Neural cell (in vitro differentiated cells): ENCODE measurements around the gene TOR1AIP2. TPM values are rescaled to one million over a fixed set of nuclear protein-coding genes. Genes with fewer than 3 reads are reported as not detected.

Source experiments
- H2AFZ ChIP-seq: fragments of 200-600, 300-800 bp; sonication (generic), shearing (Covaris generic); 2 replicates; pipeline ENCODE4 v1.6.0; 2014; ENCODE audit warnings: low read depth, mild to moderate bottlenecking, antibody characterized with exemption, low read length, moderate library complexity
- H3F3A ChIP-seq: fragments of 200-600 bp; shearing (Covaris generic); 2 replicates; pipeline ENCODE4 v1.6.1; 2016; ENCODE audit warnings: mild to moderate bottlenecking, moderate library complexity, mixed read lengths, antibody characterized with exemption, low read length; ENCODE audit not compliant: insufficient read depth, poor library complexity, severe bottlenecking
- H3K27ac ChIP-seq: fragments of 200-600, 300-800 bp; sonication (generic), shearing (Covaris generic); 2 replicates; pipeline ENCODE4 v1.5.1; 2014; ENCODE audit warnings: mild to moderate bottlenecking, low read length, moderate library complexity
- H3K27me3 ChIP-seq: fragments of 300-800, 200-600 bp; sonication (generic), shearing (Covaris generic); 2 replicates; pipeline ENCODE4 v1.6.0; 2014; ENCODE audit warnings: mild to moderate bottlenecking, low read depth, low read length, moderate library complexity; ENCODE audit not compliant: insufficient read depth
- H3K36me3 ChIP-seq: fragments of 300-800, 200-600 bp; sonication (generic), shearing (Covaris generic); 2 replicates; pipeline ENCODE4 v1.5.1; 2014; ENCODE audit warnings: mild to moderate bottlenecking, antibody characterized with exemption, low read length, moderate library complexity; ENCODE audit not compliant: insufficient read depth
- H3K4me2 ChIP-seq: fragments of 300-800, 200-600 bp; sonication (generic), shearing (Covaris generic); 2 replicates; pipeline ENCODE4 v1.6.0; 2014; ENCODE audit warnings: mild to moderate bottlenecking, low read length
- H3K4me3 ChIP-seq: fragments of 300-800, 200-600 bp; sonication (generic), shearing (Covaris generic); 2 replicates; pipeline ENCODE4 v1.5.1; 2014; ENCODE audit warnings: mild to moderate bottlenecking, low read length, moderate library complexity
- H3K79me2 ChIP-seq: fragments of 200-600 bp; shearing (Covaris generic); replicated peaks from 2 replicates; pipeline ENCODE4 v1.6.0; 2014; ENCODE audit warnings: mild to moderate bottlenecking, low read length, moderate library complexity; ENCODE audit not compliant: insufficient read depth
- H3K9ac ChIP-seq: fragments of 300-800, 200-600 bp; sonication (generic), shearing (Covaris generic); 2 replicates; pipeline ENCODE4 v1.6.1; 2016; ENCODE audit warnings: mild to moderate bottlenecking, low read length, mixed read lengths
- H3K9me2 ChIP-seq: fragments of 200-600 bp; shearing (Covaris generic); 2 replicates; pipeline ENCODE4 v1.6.1; 2016; ENCODE audit warnings: mild to moderate bottlenecking, low read length, mixed read lengths; ENCODE audit not compliant: insufficient read depth
- H3K9me3 ChIP-seq: fragments of 200-600, 300-800 bp; sonication (generic), shearing (Covaris generic); 2 replicates; pipeline ENCODE4 v1.6.1; 2016; ENCODE audit warnings: mild to moderate bottlenecking, mixed run types, low read length, moderate library complexity, mixed read lengths
- H4K20me1 ChIP-seq: fragments of 200-600 bp; shearing (Covaris generic); 2 replicates; pipeline ENCODE4 v1.6.1; 2016; ENCODE audit warnings: mild to moderate bottlenecking, mixed run types; ENCODE audit not compliant: insufficient read depth
- CTCF ChIP-seq: fragments of 450-650 bp; IDR thresholded peaks from 2 replicates; pipeline ENCODE4 v1.5.1; 2014; ENCODE audit warnings: antibody characterized with exemption, mild to moderate bottlenecking, moderate library complexity; ENCODE audit not compliant: poor library complexity, severe bottlenecking
- EP300 ChIP-seq: fragments of 450-650 bp; conservative IDR thresholded peaks from 2 replicates; pipeline ENCODE4 v1.6.1; 2014; ENCODE audit warnings: antibody characterized with exemption, mild to moderate bottlenecking, moderate library complexity; ENCODE audit not compliant: poor library complexity, severe bottlenecking
- EZH2 ChIP-seq: fragments of 200-600, 300-800 bp; shearing (Covaris generic), sonication (generic); IDR thresholded peaks from 2 replicates; pipeline ENCODE4 v1.6.1; 2014; ENCODE audit warnings: antibody characterized with exemption, low read length, borderline replicate concordance, mild to moderate bottlenecking; ENCODE audit not compliant: insufficient read depth, poor library complexity, severe bottlenecking
- MXI1 ChIP-seq: fragments of 450-650 bp; conservative IDR thresholded peaks from 2 replicates; pipeline ENCODE4 v1.6.1; 2014; ENCODE audit warnings: antibody characterized with exemption, mild to moderate bottlenecking; ENCODE audit not compliant: poor library complexity, severe bottlenecking
- POLR2AphosphoS5 ChIP-seq: IDR thresholded peaks from 2 replicates; pipeline ENCODE4 v1.6.1; 2012
- RAD21 ChIP-seq: fragments of 450-650 bp; conservative IDR thresholded peaks from 2 replicates; pipeline ENCODE4 v1.6.1; 2014; ENCODE audit warnings: antibody characterized with exemption, mild to moderate bottlenecking, moderate library complexity
- REST ChIP-seq: IDR thresholded peaks from 2 replicates; pipeline ENCODE4 v1.6.1; 2012; ENCODE audit warnings: borderline replicate concordance
- SMC3 ChIP-seq: fragments of 450-650 bp; conservative IDR thresholded peaks from 2 replicates; pipeline ENCODE4 v1.6.1; 2014; ENCODE audit warnings: antibody characterized with exemption, mild to moderate bottlenecking, moderate library complexity; ENCODE audit not compliant: poor library complexity
- TAF1 ChIP-seq: IDR thresholded peaks from 2 replicates; pipeline ENCODE4 v1.6.1; 2012; ENCODE audit warnings: low read depth
- polyA plus RNA-seq: library from polyadenylated mRNA; depleted of rRNA; stranded (reverse); fragments of >200 nt; gene quantifications from 2 replicates; pipeline ENCODE4 v1.2.3, GENCODE V29; 2014

The TOR1AIP2 gene
- polyA plus RNA-seq, 1 donor from 2014 or later: 44.7 TPM

GRCh38 chr1:179798213-179798863 lies 79.3 kb downstream of the TOR1AIP2 start:
- H3F3A ChIP-seq: no peaks in the 10 kb centered on the region
- H3K9me2 ChIP-seq: no peaks in the 10 kb centered on the region
- H3K9me3 ChIP-seq: no peaks in the 10 kb centered on the region
- H3K9ac ChIP-seq: no peak overlapping the region
- no peaks in the 10 kb centered on the region for H3K79me2 ChIP-seq
- no peak for TF ChIP-seq TAF1
- TF ChIP-seq MXI1: no peak
- TF ChIP-seq EZH2: no peak
- TF ChIP-seq REST: no peak
- TF ChIP-seq SMC3: no peak
- no peak for TF ChIP-seq RAD21
- TF ChIP-seq CTCF: no peak
- no peak for TF ChIP-seq POLR2AphosphoS5
- no peak for TF ChIP-seq EP300
- H3K4me3 ChIP-seq: no peak overlapping the region
- H3K4me2 ChIP-seq: no peak overlapping the region
- H4K20me1 ChIP-seq: no peaks in the 10 kb centered on the region
- no peaks in the 10 kb centered on the region for H3K27me3 ChIP-seq
- H3K27ac ChIP-seq: no peak overlapping the region
- no peak overlapping the region for H2AFZ ChIP-seq
- H3K36me3 ChIP-seq: no peaks in the 10 kb centered on the region

- TF ChIP-seq CTCF: no peak
- TF ChIP-seq POLR2AphosphoS5: no peak
- TF ChIP-seq MXI1: no peak
- no peak for TF ChIP-seq EP300
- no peak for TF ChIP-seq EZH2
- no peak for TF ChIP-seq RAD21
- no peak for TF ChIP-seq TAF1
- TF ChIP-seq SMC3: no peak
- no peak for TF ChIP-seq REST
- Histone ChIP-seq H3K4me3 (no peak overlapping the region), H3K4me2 (no peak overlapping the region), H3K79me2 (no peaks in the 10 kb centered on the region), H3K27me3 (no peaks in the 10 kb centered on the region), H3K9me2 (no peaks in the 10 kb centered on the region), H3F3A (no peaks in the 10 kb centered on the region), H4K20me1 (no peaks in the 10 kb centered on the region), H3K9ac (no peak overlapping the region), H3K36me3 (no peaks in the 10 kb centered on the region), H3K9me3 (no peaks in the 10 kb centered on the region), H2AFZ (no peak overlapping the region), H3K27ac (no peak overlapping the region)
These were observed 82.9 kb downstream of the TOR1AIP2 start for GRCh38 chr1:179794669-179795068.
